Activated CD4-positive, CD25-positive, alpha-beta regulatory T cell treated with anti-CD3 and anti-CD28 coated beads, Interleukin-2, amount 50 U/mL, for 24 hours (primary cell): ENCODE results near the gene FLOT2.
"Not testable (repeated sequence)": the region's sequence is repeated elsewhere in the genome, so short reads cannot be mapped to it uniquely, and the experiment has no call there.

Experiments
- ATAC-seq, 2 donors: fragments of 150-1000 bp; cut with Tn5 transposase; one replicate each; pipeline ENCODE4 v1.10.0; 2021; ENCODE audit warnings: mild to moderate bottlenecking in 1 of 2, moderate library complexity in 1 of 2

FLOT2 gene

GRCh38 chr17:28895794-28896447, 1.6 kb downstream of the FLOT2 start:
- ATAC-seq: no peak

GRCh38 chr17:28893248-28894183, 4.0 kb downstream of the FLOT2 start:
- ATAC-seq: peak; percentile 42 to 45

- ATAC-seq: no peak
Observed at GRCh38 chr17:28892024-28892423, 5.5 kb downstream of the FLOT2 start.

GRCh38 chr17:28891201-28891600, 6.3 kb downstream of the FLOT2 start:
- ATAC-seq: no peak

- ATAC-seq: no peak
Observed at GRCh38 chr17:28889996-28890395, 7.5 kb downstream of the FLOT2 start.

GRCh38 chr17:28888832-28889231, 8.7 kb downstream of the FLOT2 start:
- no peak for ATAC-seq

- ATAC-seq: no peak
Observed at GRCh38 chr17:28887871-28888471, 9.6 kb downstream of the FLOT2 start.

- no peak for ATAC-seq
Observed at GRCh38 chr17:28885951-28886350, 11.6 kb downstream of the FLOT2 start.

- no peak for ATAC-seq
Observed at GRCh38 chr17:28885363-28885762, 12.2 kb downstream of the FLOT2 start.

- ATAC-seq: no peak
Observed at GRCh38 chr17:28883967-28884702, 13.4 kb downstream of the FLOT2 start.

GRCh38 chr17:28882154-28882895, 15.2 kb downstream of the FLOT2 start:
- no peak for ATAC-seq

- ATAC-seq: no peak
Observed at GRCh38 chr17:28881533-28882056, 15.9 kb downstream of the FLOT2 start.

- no peak for ATAC-seq
Observed at GRCh38 chr17:28880572-28880945, 17.0 kb downstream of the FLOT2 start.

GRCh38 chr17:28879886-28880571, 17.5 kb downstream of the FLOT2 start:
- no peak for ATAC-seq

GRCh38 chr17:28878981-28879380, 18.6 kb downstream of the FLOT2 start:
- ATAC-seq: no peak

GRCh38 chr17:28878158-28878910, 19.2 kb downstream of the FLOT2 start:
- ATAC-seq: peak; percentile 17 to 33

GRCh38 chr17:28877150-28877711, 20.3 kb downstream of the FLOT2 start:
- not testable (repeated sequence) for ATAC-seq

- ATAC-seq: peak; percentile 57 to 63
Observed at GRCh38 chr17:28875848-28876550, 21.5 kb downstream of the FLOT2 start.

- no peak for ATAC-seq
Observed at GRCh38 chr17:28874750-28875149, 22.8 kb downstream of the FLOT2 start.
